Progenitor cell of endocrine pancreas (in vitro differentiated cells): ENCODE measurements around the gene ROCK1. TPM values are rescaled to one million over a fixed set of nuclear protein-coding genes. Genes with fewer than 3 reads are reported as not detected.
A peak's percentile ranks its signal among the peaks of the same experiment; 100 is the strongest.

Experiments used
- DNase-seq: peaks from one replicate; pipeline ENCODE4 v3.0.0; 2021; ENCODE audit warnings: low spot score; ENCODE audit not compliant: unreplicated experiment
- H3K27ac Mint-ChIP-seq: 2 replicates; pipeline ENCODE4 v1.8.0; 2021; ENCODE audit warnings: mild to moderate bottlenecking, moderate library complexity, mixed read lengths
- H3K27me3 Mint-ChIP-seq: 2 replicates; pipeline ENCODE4 v1.8.0; 2021; ENCODE audit warnings: mixed read lengths
- H3K36me3 Mint-ChIP-seq: 2 replicates; pipeline ENCODE4 v1.8.0; 2022; ENCODE audit warnings: mixed read lengths; ENCODE audit not compliant: insufficient read depth
- H3K4me1 Mint-ChIP-seq: 2 replicates; pipeline ENCODE4 v1.8.0; 2021; ENCODE audit warnings: low read depth, mixed read lengths
- H3K4me3 Mint-ChIP-seq: 2 replicates; pipeline ENCODE4 v1.8.0; 2021; ENCODE audit warnings: low read depth, mild to moderate bottlenecking, moderate library complexity, mixed read lengths
- H3K9me3 Mint-ChIP-seq: 2 replicates; pipeline ENCODE4 v1.8.0; 2021; ENCODE audit warnings: low read depth, mixed read lengths
- total RNA-seq: library from RNA; stranded (reverse); gene quantifications from 2 replicates; pipeline ENCODE4 v1.2.1, GENCODE V29; 2021
- TF ChIP-seq, protein P1 (sequence below): fragments of 200-600 bp; sonication (generic); IDR thresholded peaks from one replicate; pipeline ENCODE4 v1.5.0; 2021; ENCODE audit warnings: antibody characterized with exemption, mild to moderate bottlenecking; ENCODE audit not compliant: unreplicated experiment

Gene ROCK1
- total RNA-seq, 1 donor from 2014 or later = 62.0 TPM

DNA sequence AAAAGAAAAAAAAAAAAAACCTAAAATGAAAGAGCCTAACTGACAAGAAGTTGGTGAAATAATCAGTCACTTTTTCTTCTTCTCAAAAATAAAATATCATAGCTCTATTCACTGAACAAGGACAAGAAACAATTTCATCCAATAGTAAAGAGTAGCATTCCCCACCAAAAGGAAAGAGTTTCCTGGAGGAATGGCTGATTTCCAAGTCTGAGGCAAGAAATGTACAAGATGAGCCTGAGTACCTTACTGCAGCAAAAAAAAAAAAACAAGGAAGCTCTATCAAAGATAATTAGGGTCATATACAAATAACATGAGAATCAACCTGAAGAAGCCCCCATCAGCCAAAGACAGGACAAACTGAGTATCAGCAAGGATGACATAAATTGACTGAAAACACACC, 11.5 kb downstream of the ROCK1 start:
- Mint-ChIP-seq H3K4me3 (no peak overlapping the region), H3K27me3 (no peaks in the 10 kb centered on the region), H3K9me3 (peaks cover 4% of the 10 kb centered on the region), H3K4me1 (peaks cover 17% of the 10 kb centered on the region), H3K27ac (no peak overlapping the region), H3K36me3 (peaks cover 3% of the 10 kb centered on the region)
- no peak for DNase-seq
- TF ChIP-seq, protein P1, sequence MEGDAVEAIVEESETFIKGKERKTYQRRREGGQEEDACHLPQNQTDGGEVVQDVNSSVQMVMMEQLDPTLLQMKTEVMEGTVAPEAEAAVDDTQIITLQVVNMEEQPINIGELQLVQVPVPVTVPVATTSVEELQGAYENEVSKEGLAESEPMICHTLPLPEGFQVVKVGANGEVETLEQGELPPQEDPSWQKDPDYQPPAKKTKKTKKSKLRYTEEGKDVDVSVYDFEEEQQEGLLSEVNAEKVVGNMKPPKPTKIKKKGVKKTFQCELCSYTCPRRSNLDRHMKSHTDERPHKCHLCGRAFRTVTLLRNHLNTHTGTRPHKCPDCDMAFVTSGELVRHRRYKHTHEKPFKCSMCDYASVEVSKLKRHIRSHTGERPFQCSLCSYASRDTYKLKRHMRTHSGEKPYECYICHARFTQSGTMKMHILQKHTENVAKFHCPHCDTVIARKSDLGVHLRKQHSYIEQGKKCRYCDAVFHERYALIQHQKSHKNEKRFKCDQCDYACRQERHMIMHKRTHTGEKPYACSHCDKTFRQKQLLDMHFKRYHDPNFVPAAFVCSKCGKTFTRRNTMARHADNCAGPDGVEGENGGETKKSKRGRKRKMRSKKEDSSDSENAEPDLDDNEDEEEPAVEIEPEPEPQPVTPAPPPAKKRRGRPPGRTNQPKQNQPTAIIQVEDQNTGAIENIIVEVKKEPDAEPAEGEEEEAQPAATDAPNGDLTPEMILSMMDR = no peak

DNA sequence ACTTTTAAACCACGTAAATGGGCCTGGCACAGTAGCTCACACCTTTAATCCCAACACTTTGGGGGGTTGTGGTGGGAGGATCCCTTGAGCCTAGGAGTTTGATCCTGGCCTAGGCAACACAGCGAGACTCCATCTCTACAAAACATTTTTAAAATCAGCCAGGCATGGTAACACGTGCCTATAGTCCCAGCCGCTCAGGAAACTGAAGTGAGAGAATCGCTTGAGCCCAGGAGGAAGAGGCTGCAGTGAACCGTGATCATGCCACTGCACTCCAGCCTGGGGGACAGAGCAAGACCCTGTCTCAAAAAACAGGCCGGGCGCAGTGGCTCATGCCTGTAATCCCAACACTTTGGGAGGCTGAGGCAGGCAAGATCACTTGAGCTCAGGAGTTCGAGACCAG, 12.2 kb downstream of the ROCK1 start:
- Mint-ChIP-seq H3K4me3 (no peak overlapping the region), H3K4me1 (peaks cover 17% of the 10 kb centered on the region), H3K36me3 (peaks cover 5% of the 10 kb centered on the region), H3K9me3 (peaks cover 6% of the 10 kb centered on the region), H3K27ac (peak overlapping the region; percentile 9), H3K27me3 (no peaks in the 10 kb centered on the region)
- TF ChIP-seq, protein P1 = no peak
- no peak for DNase-seq

DNA sequence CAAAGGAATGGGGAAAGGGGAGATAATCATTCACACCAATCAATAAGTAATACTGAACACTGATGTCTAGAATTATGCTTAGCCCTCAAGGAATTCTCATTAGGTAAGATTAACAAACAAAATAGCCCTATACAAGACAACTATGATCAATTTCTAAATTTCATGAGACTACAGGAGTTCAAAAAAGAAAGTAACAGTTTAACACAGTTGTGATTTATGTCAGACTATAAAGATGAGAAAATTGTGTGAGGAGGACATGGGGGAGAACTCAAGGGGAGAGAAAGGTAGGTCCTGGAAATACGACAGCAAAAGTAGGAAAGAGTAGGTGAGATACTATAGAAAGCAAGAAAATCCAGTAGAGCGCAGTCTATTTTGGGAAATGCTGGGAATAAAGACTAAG, 14.9 kb downstream of the ROCK1 start:
- TF ChIP-seq, protein P1 = no peak
- peaks cover 11% of the 10 kb centered on the region for H3K4me1 Mint-ChIP-seq
- DNase-seq = no peak
- H3K36me3 Mint-ChIP-seq = peaks cover 5% of the 10 kb centered on the region
- H3K4me3 Mint-ChIP-seq = no peak overlapping the region
- H3K27me3 Mint-ChIP-seq = no peaks in the 10 kb centered on the region
- H3K27ac Mint-ChIP-seq = peak overlapping the region; percentile 20
- H3K9me3 Mint-ChIP-seq = peaks cover 6% of the 10 kb centered on the region

DNA sequence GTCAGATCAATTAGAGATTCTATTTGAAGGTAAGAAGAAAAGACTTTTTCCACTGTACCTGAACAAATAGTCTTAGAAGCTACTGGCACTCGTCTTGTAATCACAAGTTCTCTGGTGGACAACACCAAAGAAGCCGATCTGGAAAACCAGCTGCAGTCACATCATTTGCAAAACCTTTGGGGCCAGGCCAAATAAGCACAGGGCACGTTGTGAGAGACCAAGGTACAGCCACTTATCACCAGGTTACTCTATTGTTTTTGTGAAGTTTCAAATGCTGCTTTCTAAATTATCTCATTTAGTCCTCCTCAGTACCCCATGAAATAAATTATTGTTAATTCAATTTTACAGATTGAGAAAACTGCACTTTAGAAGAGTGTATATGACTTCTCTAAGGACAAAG, 18.5 kb downstream of the ROCK1 start:
- peaks cover 7% of the 10 kb centered on the region for H3K36me3 Mint-ChIP-seq
- H3K4me3 Mint-ChIP-seq = no peak overlapping the region
- TF ChIP-seq, protein P1 = no peak
- no peak overlapping the region for H3K27ac Mint-ChIP-seq
- H3K4me1 Mint-ChIP-seq = peaks cover 8% of the 10 kb centered on the region
- no peak for DNase-seq
- peaks cover 6% of the 10 kb centered on the region for H3K9me3 Mint-ChIP-seq
- H3K27me3 Mint-ChIP-seq = no peaks in the 10 kb centered on the region

DNA sequence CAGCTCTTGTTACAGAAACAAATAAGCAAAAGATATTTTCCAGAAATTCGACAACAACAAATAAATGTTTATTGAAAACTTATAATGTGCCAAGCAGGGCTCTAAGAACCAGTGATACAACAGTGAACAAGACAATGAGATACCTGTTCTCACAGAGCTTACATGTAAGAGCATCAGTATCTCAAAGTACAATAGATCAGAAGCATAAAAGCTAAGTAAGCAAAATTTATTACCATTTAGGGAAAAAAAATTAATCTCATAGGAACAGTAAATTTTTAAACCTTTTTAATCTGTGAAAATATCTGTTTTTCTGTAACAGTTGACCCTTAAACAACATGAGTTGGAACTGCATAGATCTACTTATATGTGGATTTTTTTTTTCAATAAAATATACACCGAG, 20.9 kb downstream of the ROCK1 start:
- peaks cover 13% of the 10 kb centered on the region for H3K36me3 Mint-ChIP-seq

More for the DNA sequence above, 20.9 kb downstream of the ROCK1 start:
- H3K4me3 Mint-ChIP-seq = no peak overlapping the region
- H3K9me3 Mint-ChIP-seq = peaks cover 15% of the 10 kb centered on the region
- H3K27me3 Mint-ChIP-seq = no peaks in the 10 kb centered on the region
- H3K27ac Mint-ChIP-seq = no peak overlapping the region
- TF ChIP-seq, protein P1 = no peak
- no peaks in the 10 kb centered on the region for H3K4me1 Mint-ChIP-seq
- DNase-seq = no peak
